ENCODE data around the gene PNMA1. TPM values are rescaled to one million over a fixed set of nuclear protein-coding genes. Genes with fewer than 3 reads are reported as not detected.

The PNMA1 gene
- total and polyA plus RNA-seq, 2 of the 13 experiments (the other 11 are each of a cell fraction or from before 2014, with no cell fraction given) = 7.0 to 8.3 TPM

GRCh38 chr14:73758392-73759182, 44.4 kb upstream of the PNMA1 start (continued):
- TF ChIP-seq ZNF687 (CRISPR knock-in tag; IDR thresholded peaks at IDR 0.05) (peak; percentile 97), SIX1 (CRISPR knock-in tag; IDR thresholded peaks at IDR 0.05; ENCODE audit: borderline replicate concordance) (no peak), PHF21A (CRISPR knock-in tag; IDR thresholded peaks at IDR 0.05) (0 out of 2 replicates have a peak, but pooled peaks have one; percentile 45), RFX1 (IDR thresholded peaks at IDR 0.05) (no peak), NCOR1 (IDR thresholded peaks at IDR 0.05; ENCODE audit: borderline replicate concordance, low read length) (no peak), ZNF747 (CRISPR knock-in tag; IDR thresholded peaks at IDR 0.05; ENCODE audit: borderline replicate concordance) (no peak), MAX (IDR thresholded peaks at IDR 0.05) (peak; percentile 52), ZNF777 (CRISPR knock-in tag; IDR thresholded peaks at IDR 0.05) (no peak), GATAD1 (CRISPR knock-in tag; IDR thresholded peaks at IDR 0.05) (no peak), RXRA (CRISPR knock-in tag; IDR thresholded peaks at IDR 0.05) (no peak; the same call in none of the 2 replicates), NR0B2 (CRISPR knock-in tag; IDR thresholded peaks at IDR 0.05) (no peak), SAP130 (CRISPR knock-in tag; IDR thresholded peaks at IDR 0.05; ENCODE audit: low read depth) (peak; percentile 71), ZNF672 (CRISPR knock-in tag; IDR thresholded peaks at IDR 0.05) (no peak), KLF9 (CRISPR knock-in tag; IDR thresholded peaks at IDR 0.05; ENCODE audit: low read depth) (no peak), SMAD9 (CRISPR knock-in tag; IDR thresholded peaks at IDR 0.05) (no peak), SSRP1 (CRISPR knock-in tag; IDR thresholded peaks at IDR 0.05) (no peak), ZNF558 (CRISPR knock-in tag; IDR thresholded peaks at IDR 0.05; ENCODE audit: borderline replicate concordance) (no peak), PBX2 (CRISPR knock-in tag; IDR thresholded peaks at IDR 0.05) (no peak), ZNF691 (CRISPR knock-in tag; IDR thresholded peaks at IDR 0.05; ENCODE audit: borderline replicate concordance, low read depth) (no peak), KLF6 (CRISPR knock-in tag; IDR thresholded peaks at IDR 0.05) (no peak), ZKSCAN5 (CRISPR knock-in tag; IDR thresholded peaks at IDR 0.05) (no peak), ZNF253 (CRISPR knock-in tag; IDR thresholded peaks at IDR 0.05; ENCODE audit: borderline replicate concordance) (no peak)

Measured in HepG2 (cell line).